Measurements from ENCODE around the gene COL11A2.

Gene COL11A2

GRCh38 chr6:33113755-33114154 lies 78.5 kb downstream of the COL11A2 start:
- no peak for FAIRE-seq

All from islet of Langerhans (tissue), 1 donor.